Measurements from ENCODE around the gene GEMIN2.

GRCh38 chr14:39069923-39070322 is 44.2 kb upstream of the GEMIN2 start:
- no peak for TF ChIP-seq CTCF (IDR thresholded peaks at IDR 0.05)
- TF ChIP-seq POLR2A (IDR thresholded peaks at IDR 0.05) = no peak
